PC-3 (cell line): ENCODE measurements around the gene PRELID2.

Experiments used
- EZH2 ChIP-seq: fragments of 300-600 bp; sonication (generic); IDR thresholded peaks from one replicate; pipeline ENCODE4 v1.6.1; 2017; ENCODE audit warnings: antibody characterized with exemption, mild to moderate bottlenecking, low read length; ENCODE audit not compliant: unreplicated experiment
- EZH2phosphoT487 ChIP-seq: fragments of 300-600 bp; sonication (generic); IDR thresholded peaks from 2 replicates; pipeline ENCODE4 v1.6.1; 2018; ENCODE audit warnings: mild to moderate bottlenecking, antibody characterized with exemption, low read length, borderline replicate concordance
- TF ChIP-seq, protein P1 (sequence below): fragments of 300-600 bp; sonication (generic); conservative IDR thresholded peaks from 2 replicates; pipeline ENCODE4 v1.5.1; 2017; ENCODE audit warnings: antibody characterized with exemption, low read depth, mild to moderate bottlenecking, low read length

DNA sequence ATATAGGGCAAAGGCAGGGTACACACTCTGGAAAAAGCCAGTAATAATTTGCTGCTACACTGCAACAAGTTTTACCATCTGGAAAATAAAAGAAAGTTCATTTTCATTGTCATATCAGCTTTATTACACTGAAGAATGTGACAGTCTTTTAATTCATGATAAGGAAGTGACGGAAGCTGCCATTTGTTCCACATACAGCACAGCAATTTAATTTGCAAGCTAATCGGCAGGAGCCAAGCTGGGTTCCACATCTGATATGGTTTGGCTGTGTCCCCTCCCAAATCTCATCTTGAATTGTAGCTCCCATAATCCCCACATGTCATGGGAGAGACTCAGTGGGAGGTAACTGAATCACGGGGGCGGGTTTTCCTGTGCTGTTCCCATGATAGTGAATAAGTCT lies 16.5 kb downstream of the PRELID2 start:
- TF ChIP-seq, protein P1, sequence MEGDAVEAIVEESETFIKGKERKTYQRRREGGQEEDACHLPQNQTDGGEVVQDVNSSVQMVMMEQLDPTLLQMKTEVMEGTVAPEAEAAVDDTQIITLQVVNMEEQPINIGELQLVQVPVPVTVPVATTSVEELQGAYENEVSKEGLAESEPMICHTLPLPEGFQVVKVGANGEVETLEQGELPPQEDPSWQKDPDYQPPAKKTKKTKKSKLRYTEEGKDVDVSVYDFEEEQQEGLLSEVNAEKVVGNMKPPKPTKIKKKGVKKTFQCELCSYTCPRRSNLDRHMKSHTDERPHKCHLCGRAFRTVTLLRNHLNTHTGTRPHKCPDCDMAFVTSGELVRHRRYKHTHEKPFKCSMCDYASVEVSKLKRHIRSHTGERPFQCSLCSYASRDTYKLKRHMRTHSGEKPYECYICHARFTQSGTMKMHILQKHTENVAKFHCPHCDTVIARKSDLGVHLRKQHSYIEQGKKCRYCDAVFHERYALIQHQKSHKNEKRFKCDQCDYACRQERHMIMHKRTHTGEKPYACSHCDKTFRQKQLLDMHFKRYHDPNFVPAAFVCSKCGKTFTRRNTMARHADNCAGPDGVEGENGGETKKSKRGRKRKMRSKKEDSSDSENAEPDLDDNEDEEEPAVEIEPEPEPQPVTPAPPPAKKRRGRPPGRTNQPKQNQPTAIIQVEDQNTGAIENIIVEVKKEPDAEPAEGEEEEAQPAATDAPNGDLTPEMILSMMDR: no peak
- no peak for TF ChIP-seq EZH2
- TF ChIP-seq EZH2phosphoT487: no peak
